ENCODE results near the gene SNUPN. TPM values are rescaled to one million over a fixed set of nuclear protein-coding genes. Genes with fewer than 3 reads are reported as not detected.
A peak's percentile ranks its signal among the peaks of the same experiment; 100 is the strongest.

Gene SNUPN
- total and polyA plus RNA-seq, 10 of the 15 experiments (the other 5 are each of a cell fraction or from before 2014, with no cell fraction given) = 19.0 to 50.3 (median 32.5) TPM

DNA sequence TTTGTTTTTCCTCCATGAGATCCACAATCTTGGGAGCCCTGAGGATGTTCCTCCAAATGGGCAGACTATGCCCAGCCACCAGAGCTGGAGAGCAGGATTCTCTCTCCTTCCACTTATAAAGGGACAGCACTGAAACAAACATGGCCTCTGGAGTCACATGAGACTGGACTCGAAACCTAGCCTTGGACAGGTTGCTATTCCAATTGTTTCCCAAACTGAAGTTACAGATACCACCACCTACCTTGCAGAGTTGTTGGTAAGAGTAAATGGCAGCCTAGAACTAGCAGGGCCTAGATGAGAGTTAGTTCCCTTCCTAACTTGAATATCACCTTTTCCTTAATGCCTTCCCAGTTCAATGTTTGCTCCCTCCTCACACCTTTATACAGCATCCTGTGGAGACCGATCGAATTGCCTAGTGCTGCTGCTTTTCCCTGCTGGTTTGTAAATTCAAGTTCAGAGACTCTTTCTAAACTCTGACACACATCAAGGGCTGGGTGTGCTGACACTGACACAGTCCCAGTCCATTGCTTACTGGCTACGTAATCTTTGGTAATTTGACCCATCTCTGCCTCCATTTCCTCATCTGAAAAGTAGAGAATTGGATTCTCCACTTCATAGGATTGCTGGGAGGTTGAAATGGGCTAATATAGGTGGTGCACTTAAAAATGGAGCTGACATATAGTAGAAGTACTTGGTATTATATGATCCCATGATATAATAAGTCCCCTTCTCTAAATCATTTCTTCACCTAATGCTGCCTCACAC lies 11.9 kb upstream of the SNUPN start:
- BruUV-seq (replicated peaks) = no TSS peak
- WGBS (ENCODE audit: insufficient coverage, insufficient replicate concordance, low lambda C conversion rate, missing lambda C conversion rate) = 97% methylated on average over 4 of the region's 4 CpGs
- Histone ChIP-seq H3K9me3 (replicated peaks; ENCODE audit: control insufficient read depth, insufficient read depth, low read length) (no peaks in the 10 kb centered on the region), H3K4me2 (ENCODE audit: control insufficient read depth, insufficient read depth) (peak overlapping the region; percentile 98), H2AFZ (ENCODE audit: control insufficient read depth, low read depth, low read length) (no peak overlapping the region), H3K9ac (ENCODE audit: control insufficient read depth, insufficient read depth, low read length) (peak overlapping the region; percentile 89; the same call in 1 of the 2 replicates), H4K20me1 (ENCODE audit: control insufficient read depth, insufficient read depth) (peaks cover 2% of the 10 kb centered on the region; the same call in 1 of the 2 replicates), H3K79me2 (ENCODE audit: control insufficient read depth, insufficient read depth, low read length) (peaks cover 32% of the 10 kb centered on the region), H3K27me3 (replicated peaks in 1 of 2; ENCODE audit: control insufficient read depth in 2 of 2, insufficient read depth in 2 of 2, low read length in 1 of 2) (no peaks in the 10 kb centered on the region), H3K4me1 (ENCODE audit: control insufficient read depth, insufficient read depth, low read length) (no peaks in the 10 kb centered on the region), H3K4me3 (peak overlapping the region; percentile 76), H3K27ac (ENCODE audit: control insufficient read depth, insufficient read depth) (no peak overlapping the region), H3K36me3 (ENCODE audit: control insufficient read depth in 2 of 2, insufficient read depth in 2 of 2, low read length in 1 of 2) (no peaks in the 10 kb centered on the region; a peak in 1 of 4 replicates)
- SMC1A ChIA-PET (ENCODE audit: uncharacterized antibody, unreplicated experiment) = interaction anchor here (0.9 to 3.9 kb wide), 4 partner anchors 10 to 269 kb away, joined by 3 to 27 read pairs (median 5); partner anchors contain the start of genes SIN3A and SNUPN
- POLR2A ChIA-PET = interaction anchor here (0.9 to 5.0 kb wide), 7 partner anchors 7 to 614 kb away, joined by 3 to 110 read pairs (median 3); partner anchors contain the start of genes PPCDC, SIN3A and SNUPN
- FAIRE-seq = no peak
- in situ Hi-C loops (cut with MboI) = no loop called here
- DNase-seq (ENCODE audit: low read depth, low spot score) = no peak
- CTCF ChIA-PET = interaction anchor here (0.6 to 5.5 kb wide), 10 partner anchors 10 to 191 kb away, joined by 3 to 42 read pairs (median 4); partner anchors contain the start of genes PTPN9, SIN3A and SNUPN
- intact Hi-C loops (cut with micrococcal nuclease; ENCODE audit: unreplicated experiment) = no loop called here
- RAD21 ChIA-PET (ENCODE audit: unreplicated experiment) = interaction anchor here (0.9 to 5.1 kb wide), 3 partner anchors 12 to 270 kb away, joined by 5 to 69 read pairs (median 8); partner anchors contain the start of genes MAN2C1, SIN3A and SNUPN
- ATAC-seq = no peak
- TF ChIP-seq ZNF384 (IDR thresholded peaks at IDR 0.05; ENCODE audit: borderline replicate concordance, low read depth, low read length) = no peak
- TF ChIP-seq, protein P1, sequence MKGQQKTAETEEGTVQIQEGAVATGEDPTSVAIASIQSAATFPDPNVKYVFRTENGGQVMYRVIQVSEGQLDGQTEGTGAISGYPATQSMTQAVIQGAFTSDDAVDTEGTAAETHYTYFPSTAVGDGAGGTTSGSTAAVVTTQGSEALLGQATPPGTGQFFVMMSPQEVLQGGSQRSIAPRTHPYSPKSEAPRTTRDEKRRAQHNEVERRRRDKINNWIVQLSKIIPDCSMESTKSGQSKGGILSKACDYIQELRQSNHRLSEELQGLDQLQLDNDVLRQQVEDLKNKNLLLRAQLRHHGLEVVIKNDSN (IDR thresholded peaks at IDR 0.05; ENCODE audit: borderline replicate concordance, extremely low read length, insufficient read depth, low read depth, low read length) = no peak
- TF ChIP-seq, protein P2, sequence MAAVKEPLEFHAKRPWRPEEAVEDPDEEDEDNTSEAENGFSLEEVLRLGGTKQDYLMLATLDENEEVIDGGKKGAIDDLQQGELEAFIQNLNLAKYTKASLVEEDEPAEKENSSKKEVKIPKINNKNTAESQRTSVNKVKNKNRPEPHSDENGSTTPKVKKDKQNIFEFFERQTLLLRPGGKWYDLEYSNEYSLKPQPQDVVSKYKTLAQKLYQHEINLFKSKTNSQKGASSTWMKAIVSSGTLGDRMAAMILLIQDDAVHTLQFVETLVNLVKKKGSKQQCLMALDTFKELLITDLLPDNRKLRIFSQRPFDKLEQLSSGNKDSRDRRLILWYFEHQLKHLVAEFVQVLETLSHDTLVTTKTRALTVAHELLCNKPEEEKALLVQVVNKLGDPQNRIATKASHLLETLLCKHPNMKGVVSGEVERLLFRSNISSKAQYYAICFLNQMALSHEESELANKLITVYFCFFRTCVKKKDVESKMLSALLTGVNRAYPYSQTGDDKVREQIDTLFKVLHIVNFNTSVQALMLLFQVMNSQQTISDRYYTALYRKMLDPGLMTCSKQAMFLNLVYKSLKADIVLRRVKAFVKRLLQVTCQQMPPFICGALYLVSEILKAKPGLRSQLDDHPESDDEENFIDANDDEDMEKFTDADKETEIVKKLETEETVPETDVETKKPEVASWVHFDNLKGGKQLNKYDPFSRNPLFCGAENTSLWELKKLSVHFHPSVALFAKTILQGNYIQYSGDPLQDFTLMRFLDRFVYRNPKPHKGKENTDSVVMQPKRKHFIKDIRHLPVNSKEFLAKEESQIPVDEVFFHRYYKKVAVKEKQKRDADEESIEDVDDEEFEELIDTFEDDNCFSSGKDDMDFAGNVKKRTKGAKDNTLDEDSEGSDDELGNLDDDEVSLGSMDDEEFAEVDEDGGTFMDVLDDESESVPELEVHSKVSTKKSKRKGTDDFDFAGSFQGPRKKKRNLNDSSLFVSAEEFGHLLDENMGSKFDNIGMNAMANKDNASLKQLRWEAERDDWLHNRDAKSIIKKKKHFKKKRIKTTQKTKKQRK (IDR thresholded peaks at IDR 0.05; ENCODE audit: low read depth, low read length) = no peak
- no peak for TF ChIP-seq RBBP5 (conservative IDR thresholded peaks at IDR 0.05)
- TF ChIP-seq EZH2 (IDR thresholded peaks at IDR 0.05; ENCODE audit: borderline replicate concordance, control insufficient read depth, low read depth, low read length) = no peak
- TF ChIP-seq, protein P3, sequence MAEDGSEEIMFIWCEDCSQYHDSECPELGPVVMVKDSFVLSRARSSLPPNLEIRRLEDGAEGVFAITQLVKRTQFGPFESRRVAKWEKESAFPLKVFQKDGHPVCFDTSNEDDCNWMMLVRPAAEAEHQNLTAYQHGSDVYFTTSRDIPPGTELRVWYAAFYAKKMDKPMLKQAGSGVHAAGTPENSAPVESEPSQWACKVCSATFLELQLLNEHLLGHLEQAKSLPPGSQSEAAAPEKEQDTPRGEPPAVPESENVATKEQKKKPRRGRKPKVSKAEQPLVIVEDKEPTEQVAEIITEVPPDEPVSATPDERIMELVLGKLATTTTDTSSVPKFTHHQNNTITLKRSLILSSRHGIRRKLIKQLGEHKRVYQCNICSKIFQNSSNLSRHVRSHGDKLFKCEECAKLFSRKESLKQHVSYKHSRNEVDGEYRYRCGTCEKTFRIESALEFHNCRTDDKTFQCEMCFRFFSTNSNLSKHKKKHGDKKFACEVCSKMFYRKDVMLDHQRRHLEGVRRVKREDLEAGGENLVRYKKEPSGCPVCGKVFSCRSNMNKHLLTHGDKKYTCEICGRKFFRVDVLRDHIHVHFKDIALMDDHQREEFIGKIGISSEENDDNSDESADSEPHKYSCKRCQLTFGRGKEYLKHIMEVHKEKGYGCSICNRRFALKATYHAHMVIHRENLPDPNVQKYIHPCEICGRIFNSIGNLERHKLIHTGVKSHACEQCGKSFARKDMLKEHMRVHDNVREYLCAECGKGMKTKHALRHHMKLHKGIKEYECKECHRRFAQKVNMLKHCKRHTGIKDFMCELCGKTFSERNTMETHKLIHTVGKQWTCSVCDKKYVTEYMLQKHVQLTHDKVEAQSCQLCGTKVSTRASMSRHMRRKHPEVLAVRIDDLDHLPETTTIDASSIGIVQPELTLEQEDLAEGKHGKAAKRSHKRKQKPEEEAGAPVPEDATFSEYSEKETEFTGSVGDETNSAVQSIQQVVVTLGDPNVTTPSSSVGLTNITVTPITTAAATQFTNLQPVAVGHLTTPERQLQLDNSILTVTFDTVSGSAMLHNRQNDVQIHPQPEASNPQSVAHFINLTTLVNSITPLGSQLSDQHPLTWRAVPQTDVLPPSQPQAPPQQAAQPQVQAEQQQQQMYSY (CRISPR knock-in tag; IDR thresholded peaks at IDR 0.05) = no peak
- no peak for TF ChIP-seq MXI1 (IDR thresholded peaks at IDR 0.05; ENCODE audit: low read depth, low read length)
- no peak for TF ChIP-seq STAT1 (conservative IDR thresholded peaks at IDR 0.05)
- no peak for TF ChIP-seq ZNF217 (IDR thresholded peaks at IDR 0.05)
- TF ChIP-seq ZZZ3 (IDR thresholded peaks at IDR 0.05; ENCODE audit: control insufficient read depth, insufficient read length, low read depth) = no peak
- TF ChIP-seq RFX5 (IDR thresholded peaks at IDR 0.05; ENCODE audit: low read depth, low read length) = no peak
- no peak for TF ChIP-seq HDGF (IDR thresholded peaks at IDR 0.05)
